ENCODE measurements around the gene KATNB1.

DNA sequence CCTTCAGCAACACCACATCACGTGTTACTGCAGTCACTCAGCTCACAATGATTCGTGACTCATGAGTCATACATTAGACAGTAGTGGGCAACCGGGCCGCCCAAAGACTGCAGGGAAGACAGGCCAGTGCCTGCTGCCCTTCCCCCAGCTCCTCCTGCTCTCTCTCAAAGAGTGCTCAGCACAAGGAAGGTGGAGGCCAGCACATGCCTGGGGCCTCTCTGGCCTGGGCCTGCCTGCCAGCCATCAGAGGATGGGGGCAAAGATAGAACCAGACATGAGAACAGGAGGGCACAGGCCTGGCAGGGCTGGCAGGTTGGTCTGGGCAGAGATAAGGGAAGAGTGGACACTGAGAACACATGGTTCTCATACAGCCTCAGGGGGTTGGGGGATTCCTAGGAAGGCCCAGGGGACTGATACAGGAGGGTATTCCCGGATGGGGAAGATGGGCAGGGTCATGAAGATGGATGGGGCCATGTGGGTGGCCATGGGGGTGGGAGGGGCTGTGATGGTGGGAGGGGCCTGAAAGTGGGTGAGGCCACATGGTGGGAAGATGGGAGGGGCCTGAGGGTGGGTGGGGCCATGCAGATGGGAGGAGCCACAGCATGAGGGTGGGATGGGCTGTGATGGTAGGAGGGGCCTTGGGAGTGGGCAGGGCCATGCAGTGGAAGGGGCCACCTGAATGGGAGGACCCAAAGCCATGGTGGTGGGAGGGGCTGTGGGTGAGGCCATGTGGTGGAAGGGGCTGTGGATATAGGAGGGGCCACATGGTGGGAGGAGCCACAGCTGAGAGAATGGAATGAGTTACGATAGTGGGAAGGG is 29.0 kb downstream of the KATNB1 start:
- TF ChIP-seq, protein P1, sequence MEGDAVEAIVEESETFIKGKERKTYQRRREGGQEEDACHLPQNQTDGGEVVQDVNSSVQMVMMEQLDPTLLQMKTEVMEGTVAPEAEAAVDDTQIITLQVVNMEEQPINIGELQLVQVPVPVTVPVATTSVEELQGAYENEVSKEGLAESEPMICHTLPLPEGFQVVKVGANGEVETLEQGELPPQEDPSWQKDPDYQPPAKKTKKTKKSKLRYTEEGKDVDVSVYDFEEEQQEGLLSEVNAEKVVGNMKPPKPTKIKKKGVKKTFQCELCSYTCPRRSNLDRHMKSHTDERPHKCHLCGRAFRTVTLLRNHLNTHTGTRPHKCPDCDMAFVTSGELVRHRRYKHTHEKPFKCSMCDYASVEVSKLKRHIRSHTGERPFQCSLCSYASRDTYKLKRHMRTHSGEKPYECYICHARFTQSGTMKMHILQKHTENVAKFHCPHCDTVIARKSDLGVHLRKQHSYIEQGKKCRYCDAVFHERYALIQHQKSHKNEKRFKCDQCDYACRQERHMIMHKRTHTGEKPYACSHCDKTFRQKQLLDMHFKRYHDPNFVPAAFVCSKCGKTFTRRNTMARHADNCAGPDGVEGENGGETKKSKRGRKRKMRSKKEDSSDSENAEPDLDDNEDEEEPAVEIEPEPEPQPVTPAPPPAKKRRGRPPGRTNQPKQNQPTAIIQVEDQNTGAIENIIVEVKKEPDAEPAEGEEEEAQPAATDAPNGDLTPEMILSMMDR (IDR thresholded peaks at IDR 0.05) = no peak
- no peak for TF ChIP-seq POLR2A (IDR thresholded peaks at IDR 0.05)

Measured in right lobe of liver (tissue), 4 donors.